H1 (cell line): ENCODE measurements around the gene TET2. TPM values are rescaled to one million over a fixed set of nuclear protein-coding genes. Genes with fewer than 3 reads are reported as not detected.

Experiments
- CTCF ChIA-PET: fragments of 300-600 bp; sonication (Branson Sonifier 250); formaldehyde crosslinking; loops from one replicate; lab custom pipeline; 2021; ENCODE audit not compliant: partially characterized antibody; lab: Charles Lee
- POLR2A ChIA-PET: fragments of 300-600 bp; sonication (Branson Sonifier 250); formaldehyde crosslinking; loops from one replicate; lab custom pipeline; 2021; ENCODE audit warnings: inconsistent platforms; ENCODE audit not compliant: partially characterized antibody; lab: Charles Lee
- DNase-seq, 2 experiments: peaks; one replicate each; pipeline versions ENCODE4 v3.0.0 to v3.0.0-alpha.2; 2010 to 2022; ENCODE audit warnings: low spot score in 2 of 2, low read depth in 1 of 2, mixed read lengths in 1 of 2
- FAIRE-seq: peaks from 2 replicates; lab custom pipeline; 2011; peaks lifted over from hg19 to GRCh38; lab: Jason Lieb, UNC
- H2AFZ ChIP-seq: 2 replicates; pipeline ENCODE4 v1.8.1; 2012; ENCODE audit warnings: low read length, inconsistent platforms
- H2AK5ac ChIP-seq: 2 replicates; pipeline ENCODE4 v1.6.1; 2013; ENCODE audit warnings: low read depth, low read length
- H2BK120ac ChIP-seq: replicated peaks from 2 replicates; pipeline ENCODE3; 2013; ENCODE audit warnings: low read depth, low read length, inconsistent platforms
- H2BK12ac ChIP-seq: 2 replicates; pipeline ENCODE4 v1.6.1; 2013; ENCODE audit warnings: low read depth, low read length
- H2BK15ac ChIP-seq: 2 replicates; pipeline ENCODE4 v1.6.1; 2013; ENCODE audit warnings: low read length
- H2BK20ac ChIP-seq: 2 replicates; pipeline ENCODE4 v1.6.1; 2013; ENCODE audit warnings: low read length
- H2BK5ac ChIP-seq: 2 replicates; pipeline ENCODE4 v1.6.1; 2013; ENCODE audit warnings: low read depth, low read length
- H3K14ac ChIP-seq: 2 replicates; pipeline ENCODE4 v1.6.1; 2013; ENCODE audit warnings: inconsistent platforms; ENCODE audit not compliant: insufficient read length
- H3K18ac ChIP-seq: 2 replicates; pipeline ENCODE4 v1.6.1; 2013; ENCODE audit warnings: low read length; ENCODE audit errors: extremely low read depth
- H3K23ac ChIP-seq: 2 replicates; pipeline ENCODE4 v1.6.1; 2013; ENCODE audit warnings: inconsistent platforms; ENCODE audit not compliant: insufficient read length
- H3K23me2 ChIP-seq: 2 replicates; pipeline ENCODE4 v1.6.1; 2013; ENCODE audit warnings: low read depth, low read length
- H3K27ac ChIP-seq: 2 replicates; pipeline ENCODE4 v1.6.1; 2011; ENCODE audit warnings: low read depth, low read length, inconsistent platforms
- H3K27me3 ChIP-seq, 4 experiments: replicated peaks in 1 of 4; 1 replicate in 1 of 4; 2 replicates in 3 of 4; pipeline versions ENCODE4 v1.6.1 to v1.8.1; 2011 to 2013; ENCODE audit warnings: low read length in 3 of 4, mild to moderate bottlenecking in 3 of 4, inconsistent platforms in 2 of 4, mixed read lengths in 2 of 4, moderate library complexity in 1 of 4; ENCODE audit not compliant: control insufficient read depth in 3 of 4, insufficient read depth in 3 of 4; ENCODE audit errors: extremely low read depth in 1 of 4
- H3K36me3 ChIP-seq, 4 experiments: 2 replicates each; pipeline versions ENCODE4 v1.6.1 to v1.8.1; 2011 to 2013; ENCODE audit warnings: mild to moderate bottlenecking in 4 of 4, low read length in 3 of 4, moderate library complexity in 2 of 4, control low read depth in 1 of 4, inconsistent platforms in 1 of 4; ENCODE audit not compliant: insufficient read depth in 4 of 4, control insufficient read depth in 2 of 4
- H3K4ac ChIP-seq: replicated peaks from 2 replicates; pipeline ENCODE3; 2013; ENCODE audit warnings: low read length, low read depth, mixed read lengths, inconsistent platforms; ENCODE audit not compliant: insufficient read length
- H3K4me1 ChIP-seq, 4 experiments: replicated peaks in 1 of 4; 1 replicate in 1 of 4; 2 replicates in 3 of 4; pipeline versions ENCODE4 v1.6.1 to v1.8.1; 2011 to 2013; ENCODE audit warnings: low read length in 3 of 4, inconsistent platforms in 2 of 4, mixed read lengths in 1 of 4; ENCODE audit not compliant: insufficient read depth in 4 of 4, control insufficient read depth in 3 of 4
- H3K4me2 ChIP-seq, 2 experiments: 2 replicates each; pipeline versions ENCODE4 v1.6.1 to v1.8.1; 2011 to 2013; ENCODE audit warnings: low read depth in 2 of 2, low read length in 2 of 2, control low read depth in 1 of 2, inconsistent platforms in 1 of 2, mild to moderate bottlenecking in 1 of 2; ENCODE audit not compliant: insufficient read depth in 1 of 2
- H3K4me3 ChIP-seq, 4 experiments: fragments of 200-600, 300-600 bp in 1 of 4; sonication (generic), shearing (Covaris generic), sonication (Bioruptor Twin) in 1 of 4; 2 replicates each; pipeline versions ENCODE4 v1.5.1 to v1.8.1; 2011 to 2016; ENCODE audit warnings: low read length in 4 of 4, low read depth in 3 of 4, control low read depth in 2 of 4, inconsistent platforms in 2 of 4, mild to moderate bottlenecking in 2 of 4, mixed read lengths in 1 of 4, moderate library complexity in 1 of 4; ENCODE audit not compliant: insufficient read depth in 2 of 4; ENCODE audit errors: extremely low read depth in 1 of 4
- H3K56ac ChIP-seq: replicated peaks from 2 replicates; pipeline ENCODE3; 2013; ENCODE audit warnings: low read depth, mild to moderate bottlenecking, mixed read lengths, low read length, inconsistent platforms; ENCODE audit not compliant: insufficient read length
- H3K79me1 ChIP-seq: 2 replicates; pipeline ENCODE4 v1.6.1; 2013; ENCODE audit warnings: low read depth, low read length, control low read depth
- H3K79me2 ChIP-seq, 2 experiments: 2 replicates each; pipeline versions ENCODE4 v1.6.1 to v1.8.1; 2012 to 2013; ENCODE audit warnings: low read length in 2 of 2, mild to moderate bottlenecking in 2 of 2, inconsistent platforms in 1 of 2; ENCODE audit not compliant: insufficient read depth in 2 of 2, control insufficient read depth in 1 of 2
- H3K9ac ChIP-seq, 4 experiments: replicated peaks in 1 of 4; 1 replicate in 1 of 4; 2 replicates in 3 of 4; pipeline versions ENCODE4 v1.6.1 to v1.8.1; 2011 to 2013; ENCODE audit warnings: low read depth in 3 of 4, low read length in 3 of 4, control low read depth in 2 of 4, mild to moderate bottlenecking in 2 of 4, moderate library complexity in 2 of 4, inconsistent platforms in 1 of 4; ENCODE audit errors: extremely low read depth in 1 of 4
- H3K9me3 ChIP-seq, 2 experiments: 2 replicates each; pipeline versions ENCODE4 v1.6.1 to v1.8.1; 2012 to 2013; ENCODE audit warnings: mild to moderate bottlenecking in 2 of 2, moderate library complexity in 2 of 2, control low read depth in 1 of 2, inconsistent platforms in 1 of 2, low read depth in 1 of 2, low read length in 1 of 2, mixed read lengths in 1 of 2; ENCODE audit not compliant: insufficient read depth in 2 of 2
- H4K20me1 ChIP-seq, 2 experiments: replicated peaks in 1 of 2; 2 replicates each; pipeline versions ENCODE3 to v1.8.1; 2011 to 2013; ENCODE audit warnings: inconsistent platforms in 2 of 2, low read length in 2 of 2, mild to moderate bottlenecking in 1 of 2; ENCODE audit not compliant: insufficient read depth in 2 of 2, control insufficient read depth in 1 of 2
- H4K5ac ChIP-seq: 2 replicates; pipeline ENCODE4 v1.6.1; 2013; ENCODE audit warnings: low read length, low read depth, mixed read lengths, inconsistent platforms; ENCODE audit not compliant: insufficient read length
- H4K8ac ChIP-seq: 2 replicates; pipeline ENCODE4 v1.8.0; 2013; ENCODE audit warnings: mild to moderate bottlenecking, moderate library complexity, low read length, inconsistent platforms; ENCODE audit not compliant: insufficient read depth; ENCODE audit errors: extremely low read depth
- H4K91ac ChIP-seq: replicated peaks from 2 replicates; pipeline ENCODE3; 2013; ENCODE audit warnings: low read length, mixed read lengths, inconsistent platforms; ENCODE audit not compliant: insufficient read length
- EZH2 ChIP-seq: fragments of 200-600 bp; sonication (generic); IDR thresholded peaks from 2 replicates; pipeline ENCODE4 v1.7.1; 2012; ENCODE audit warnings: low read depth, mild to moderate bottlenecking, moderate library complexity, low read length, inconsistent platforms; ENCODE audit not compliant: severe bottlenecking
- HDAC2 ChIP-seq, 2 experiments: fragments of 300-600 bp in 1 of 2; sonication (generic) in 1 of 2; IDR thresholded peaks; 2 replicates each; pipeline ENCODE4 v1.6.1; 2011 to 2012; ENCODE audit warnings: low read depth in 2 of 2, low read length in 2 of 2, mild to moderate bottlenecking in 2 of 2, moderate library complexity in 2 of 2, borderline replicate concordance in 1 of 2, inconsistent platforms in 1 of 2
- JUND ChIP-seq: IDR thresholded peaks from 2 replicates; pipeline ENCODE4 v1.6.1; 2011; ENCODE audit warnings: mild to moderate bottlenecking, improper control_type of control experiment, low read length
- MAX ChIP-seq: IDR thresholded peaks from 2 replicates; pipeline ENCODE4 v1.6.1; 2012; ENCODE audit warnings: inconsistent platforms
- POLR2AphosphoS5 ChIP-seq: IDR thresholded peaks from 2 replicates; pipeline ENCODE4 v1.6.1; 2011; ENCODE audit warnings: low read depth, low read length
- POU5F1 ChIP-seq: IDR thresholded peaks from 2 replicates; pipeline ENCODE4 v1.6.1; 2011; ENCODE audit warnings: low read depth, mild to moderate bottlenecking, low read length, moderate library complexity
- RNF2 ChIP-seq: fragments of 200-900, 300-1000 bp; sonication (generic); IDR thresholded peaks from 2 replicates; pipeline ENCODE4 v1.7.1; 2016; ENCODE audit warnings: borderline replicate concordance, low read depth, mild to moderate bottlenecking, antibody characterized with exemption, low read length; ENCODE audit not compliant: poor library complexity, severe bottlenecking; ENCODE audit errors: missing control alignments
- RXRA ChIP-seq: IDR thresholded peaks from 2 replicates; pipeline ENCODE4 v1.6.1; 2011; ENCODE audit warnings: low read depth, mild to moderate bottlenecking, low read length, moderate library complexity; ENCODE audit not compliant: insufficient read depth
- WGBS, 2 experiments: shearing (Covaris generic) in 1 of 2; methylation state at CpG; one replicate each; pipeline versions ENCODE4 v1.1.6 to v1.1.7; 2013 to 2015; ENCODE audit warnings: low lambda C conversion rate in 2 of 2, mixed read lengths in 2 of 2, inconsistent platforms in 1 of 2, low coverage in 1 of 2, missing lambda C conversion rate in 1 of 2; ENCODE audit not compliant: insufficient replicate concordance in 2 of 2, insufficient coverage in 1 of 2, insufficient read length in 1 of 2; ENCODE audit errors: extremely low coverage in 1 of 2, missing lambda C conversion rate in 1 of 2; 5-methylcytosine and 5-hydroxymethylcytosine counted together
- polyA plus RNA-seq, 7 experiments: library from polyadenylated mRNA; depleted of rRNA in 3 of 7; stranded (reverse) in 5 of 7; unstranded in 2 of 7; fragments of >200 nt in 5 of 7; fragments of 200-250 nt in 2 of 7; gene quantifications; 1 replicate in 5 of 7; 2 replicates in 1 of 7; 4 replicates in 1 of 7; pipeline versions ENCODE4 v1.2.1 to v1.2.3, GENCODE V29; 2011 to 2013; ENCODE audit warnings: missing spikeins in 2 of 7, mixed read lengths in 2 of 7
- total RNA-seq: library from RNA; stranded (reverse); fragmentation: NEBNext Ultra II Directional; extraction: Animal tissue kit (Norgen Biotek cat#: 25700); gene quantifications from 2 replicates; pipeline ENCODE4 v1.2.1, GENCODE V29; 2021

Gene TET2
- total and polyA plus RNA-seq, 2 of the 8 experiments (the other 6 are each of a cell fraction or from before 2014, with no cell fraction given) = 1.0 to 2.6 TPM

GRCh38 chr4:105145903-105146275 is 787 bp upstream of the TET2 start:
- H2BK120ac ChIP-seq = no peak overlapping the region
- no peaks in the 10 kb centered on the region for H3K9me3 ChIP-seq
- no peak overlapping the region for H3K9ac ChIP-seq
- no peaks in the 10 kb centered on the region for H3K79me2 ChIP-seq
- no peak overlapping the region for H3K4ac ChIP-seq
- 2% methylated on average over 21 of the region's 25 CpGs; no CpG with 5 or more reads in 1 of the 2 experiments for WGBS, 2 experiments
- H2BK20ac ChIP-seq = no peak overlapping the region
- TF ChIP-seq RNF2 (peak; percentile 48), RXRA (0 out of 2 replicates have a peak, but pooled peaks have one; percentile 79), JUND (no peak), POU5F1 (no peak), EZH2 (peak; percentile 46), MAX (0 out of 2 replicates have a peak, but pooled peaks have one; percentile 39), POLR2AphosphoS5 (peak; percentile 61; the same call in 1 of the 2 replicates), HDAC2 (IDR thresholded peaks at IDR 0.05; ENCODE audit: borderline replicate concordance in 1 of 2, low read depth in 2 of 2, low read length in 2 of 2) (0 out of 4 replicates have a peak, but pooled peaks of 1 of the 2 experiments have one; percentile 13)
- H3K18ac ChIP-seq = no peak overlapping the region
- H3K23me2 ChIP-seq = peaks cover 13% of the 10 kb centered on the region
- no peak overlapping the region for H2BK12ac ChIP-seq
- peaks cover 24 to 76% (median 61%) of the 10 kb centered on the region in 4 experiments for H3K27me3 ChIP-seq
- H4K20me1 ChIP-seq = peaks cover 3 to 7% of the 10 kb centered on the region in 2 experiments
- FAIRE-seq (no peak), DNase-seq (peak in 1 of 2 experiments; percentile 66)
- H3K27ac ChIP-seq = no peak overlapping the region
- no peak overlapping the region for H2BK15ac ChIP-seq
- no peak overlapping the region for H4K91ac ChIP-seq
- H3K4me2 ChIP-seq = peak overlapping the region; percentile 85 to 96
- H2AK5ac ChIP-seq = no peak overlapping the region
- peak overlapping the region; percentile 85 to 91 (median 88) for H3K4me3 ChIP-seq
- no peak overlapping the region for H4K5ac ChIP-seq
- no peak overlapping the region for H3K23ac ChIP-seq
- H3K79me1 ChIP-seq = no peaks in the 10 kb centered on the region
- no peaks in the 10 kb centered on the region for H3K36me3 ChIP-seq
- peaks cover 0 to 3% (median 0%) of the 10 kb centered on the region in 4 experiments; a peak in 2 of 7 replicates for H3K4me1 ChIP-seq
- no peak overlapping the region for H3K56ac ChIP-seq
- H2BK5ac ChIP-seq = no peak overlapping the region
- H4K8ac ChIP-seq = no peak overlapping the region
- no peak overlapping the region for H2AFZ ChIP-seq
- POLR2A ChIA-PET = interaction anchor here (1.8 kb wide), 1 partner anchor 328 kb away, joined by 9 read pairs; the partner anchor contains the start of gene PPA2
- CTCF ChIA-PET = no interaction called here
- H3K14ac ChIP-seq = no peak overlapping the region
